HG03064 (cell line): ENCODE data around the gene PTPRN2.
"Not testable (repeated sequence)": the region's sequence is repeated elsewhere in the genome, so short reads cannot be mapped to it uniquely, and the experiment has no call there.

Experiments used
- ATAC-seq: cut with Tn5 transposase; IDR thresholded peaks from one replicate; pipeline ENCODE4 v1.9.1; 2021; ENCODE audit warnings: low read depth; ENCODE audit not compliant: unreplicated experiment

The PTPRN2 gene

DNA sequence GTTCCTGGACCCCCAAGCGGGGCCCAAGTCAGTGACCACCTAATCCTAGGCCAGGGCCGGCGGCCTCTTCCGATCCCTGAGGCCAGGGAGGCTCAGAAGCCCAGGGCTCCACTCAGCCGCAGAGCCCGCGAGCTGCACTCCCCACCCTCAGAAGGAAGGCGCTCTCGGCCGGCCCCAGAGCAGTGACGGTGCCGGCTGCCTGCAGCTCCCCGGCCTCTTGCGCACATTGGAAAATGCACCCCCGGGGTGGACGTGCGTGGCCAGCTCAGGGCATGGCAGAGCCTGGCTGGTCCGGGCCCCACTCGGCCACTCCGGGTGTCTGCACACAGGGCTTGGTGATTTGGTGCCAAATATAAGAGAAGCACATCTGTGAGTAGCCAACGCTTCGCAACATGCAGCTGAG is 269.1 kb downstream of the PTPRN2 start:
- no peak for ATAC-seq

DNA sequence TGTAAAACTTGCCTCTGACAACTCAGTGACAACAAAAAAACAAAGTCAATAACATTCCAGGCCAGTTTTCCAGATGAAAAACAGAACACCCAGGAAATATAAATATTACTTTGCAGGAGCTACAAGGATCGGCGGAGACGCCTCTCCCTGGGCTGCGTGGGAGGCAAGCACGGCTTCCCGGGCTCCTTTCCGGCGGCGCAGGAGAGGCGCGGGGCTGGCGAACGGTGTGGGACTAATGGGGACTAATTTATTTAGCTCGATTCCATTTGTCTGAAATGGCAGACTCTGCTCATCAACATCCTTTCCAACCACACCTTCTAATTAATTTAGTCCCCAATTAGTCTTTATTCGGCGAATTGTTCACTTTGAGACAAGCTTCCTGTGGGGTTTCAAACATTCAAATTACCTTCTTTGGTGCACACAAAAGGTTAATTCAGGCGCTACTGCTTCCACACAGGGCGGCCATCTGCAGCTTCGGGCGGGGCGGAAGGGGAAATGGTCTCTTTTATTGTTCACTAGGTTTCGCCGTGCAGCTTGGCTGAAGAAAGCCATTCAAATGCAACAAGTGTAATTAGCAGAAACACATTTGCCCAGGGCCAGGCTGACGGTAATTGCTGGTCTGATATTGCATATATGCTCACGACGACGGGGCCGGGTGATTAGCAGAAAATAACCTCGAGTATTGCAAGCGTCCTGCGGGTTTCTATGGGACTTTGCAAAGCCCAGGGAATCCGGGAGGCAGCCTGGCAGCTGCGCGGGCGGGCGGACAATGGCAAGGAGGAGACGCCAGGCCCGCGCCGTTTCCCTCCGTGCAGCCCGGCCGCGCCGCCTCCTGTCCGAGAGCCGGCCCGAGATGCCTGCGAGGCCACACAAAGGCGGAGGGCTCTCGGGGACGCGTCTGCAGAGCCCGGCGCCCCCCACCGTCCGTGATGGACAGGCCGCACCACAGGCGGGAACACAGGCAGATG is 270.1 kb downstream of the PTPRN2 start:
- no peak for ATAC-seq

DNA sequence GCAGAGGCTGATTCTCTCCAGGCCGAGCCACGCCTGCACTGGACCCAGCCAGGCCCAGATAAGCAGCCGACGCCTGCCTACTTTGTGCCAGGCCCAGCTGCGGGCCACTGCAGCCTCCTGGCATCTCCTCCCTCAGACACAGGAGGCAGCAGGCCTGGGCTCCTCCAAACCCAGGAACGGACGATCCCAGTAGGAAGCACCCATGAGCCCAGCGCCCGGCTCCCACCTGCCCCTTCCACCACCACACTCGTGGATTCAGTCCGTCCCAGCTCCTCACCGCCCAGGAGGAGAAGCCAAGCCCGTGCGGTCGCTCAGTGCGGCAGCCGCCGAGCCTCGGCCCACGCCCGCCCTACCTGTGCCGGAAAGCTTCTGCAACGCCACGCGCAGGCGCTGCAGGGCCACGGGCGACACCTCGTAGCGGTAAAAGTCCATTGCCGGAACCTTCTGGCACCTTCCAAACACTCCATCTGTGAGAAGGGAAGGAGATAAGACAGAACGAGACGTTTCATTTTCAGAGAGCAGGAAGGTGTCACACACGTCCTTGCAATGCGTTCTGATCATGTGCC is 271.1 kb downstream of the PTPRN2 start:
- no peak for ATAC-seq

DNA sequence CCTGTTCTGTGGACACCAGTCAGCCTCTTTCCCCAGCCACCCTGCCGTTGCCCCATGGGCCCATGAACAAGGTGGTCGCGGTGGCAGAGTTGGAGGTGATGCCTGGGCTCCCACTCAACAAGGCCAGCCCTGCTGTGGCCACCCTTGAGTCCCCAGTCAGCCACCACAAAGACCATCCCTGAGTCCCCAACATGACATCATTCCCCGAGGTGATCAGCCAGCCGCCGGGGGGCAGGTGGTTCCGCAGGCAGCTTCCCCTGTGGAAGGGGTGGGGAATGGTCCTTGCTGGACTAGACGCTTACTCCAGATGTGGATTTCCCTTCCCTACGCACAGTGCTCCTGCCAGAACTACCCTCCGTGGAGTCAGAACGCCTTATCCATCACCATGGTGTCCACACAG is 271.7 kb downstream of the PTPRN2 start:
- no peak for ATAC-seq

DNA sequence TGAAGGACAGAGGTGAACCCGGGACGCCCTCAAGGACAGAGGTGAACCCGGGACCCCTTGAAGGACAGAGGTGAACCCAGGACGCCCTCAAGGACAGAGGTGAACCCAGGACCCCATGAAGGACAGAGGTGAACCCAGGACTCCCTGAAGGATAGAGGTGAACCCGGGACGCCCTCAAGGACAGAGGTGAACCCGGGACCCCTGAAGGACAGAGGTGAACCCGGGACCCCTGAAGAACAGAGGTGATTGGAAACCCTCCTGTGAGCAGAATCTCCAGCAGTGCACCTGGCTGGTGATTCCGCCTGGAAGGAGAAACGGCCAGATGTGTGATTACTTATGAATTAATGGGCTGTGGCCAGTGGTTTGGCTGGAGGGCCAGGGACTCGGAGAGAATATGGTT is 272.3 kb downstream of the PTPRN2 start:
- no peak for ATAC-seq

DNA sequence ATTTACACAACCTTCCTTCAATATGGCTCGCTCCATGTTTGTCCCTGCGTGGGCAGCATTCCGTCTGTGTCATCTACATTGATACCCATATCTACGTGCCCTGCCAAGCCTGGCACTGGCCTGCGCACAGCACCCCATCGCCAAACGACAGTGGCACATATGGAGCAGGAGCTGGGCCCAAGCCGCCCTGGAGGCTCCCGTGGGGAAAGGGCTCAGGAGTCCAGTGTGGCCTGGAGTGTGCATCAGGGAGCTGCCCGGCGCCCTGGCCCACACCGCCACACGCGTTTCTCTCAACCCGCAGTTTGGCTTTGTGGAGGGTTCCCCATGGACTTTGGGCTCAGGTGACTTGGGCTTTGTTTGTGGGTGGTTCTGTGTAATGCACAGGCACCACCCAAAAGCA is 273.2 kb downstream of the PTPRN2 start:
- ATAC-seq = no peak

DNA sequence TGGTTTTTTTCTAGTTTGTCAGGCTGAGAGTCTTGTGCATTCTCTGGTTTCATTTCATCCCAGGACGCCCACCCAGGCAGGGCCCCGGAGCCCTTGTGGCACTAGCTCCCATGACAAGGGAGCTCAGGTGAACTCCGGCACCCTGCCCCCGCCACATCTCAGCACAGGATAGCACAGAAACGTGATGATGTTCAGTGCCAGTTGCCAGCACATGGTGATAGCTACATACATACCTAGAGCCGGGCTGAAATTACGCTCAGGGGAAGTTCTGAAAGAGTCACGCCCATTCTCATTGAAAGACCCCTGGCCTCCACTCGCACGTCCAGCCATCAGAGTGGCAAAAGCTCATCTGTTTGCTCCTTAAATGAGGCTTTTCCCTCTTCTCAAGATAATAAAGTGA is 273.7 kb downstream of the PTPRN2 start:
- no peak for ATAC-seq

DNA sequence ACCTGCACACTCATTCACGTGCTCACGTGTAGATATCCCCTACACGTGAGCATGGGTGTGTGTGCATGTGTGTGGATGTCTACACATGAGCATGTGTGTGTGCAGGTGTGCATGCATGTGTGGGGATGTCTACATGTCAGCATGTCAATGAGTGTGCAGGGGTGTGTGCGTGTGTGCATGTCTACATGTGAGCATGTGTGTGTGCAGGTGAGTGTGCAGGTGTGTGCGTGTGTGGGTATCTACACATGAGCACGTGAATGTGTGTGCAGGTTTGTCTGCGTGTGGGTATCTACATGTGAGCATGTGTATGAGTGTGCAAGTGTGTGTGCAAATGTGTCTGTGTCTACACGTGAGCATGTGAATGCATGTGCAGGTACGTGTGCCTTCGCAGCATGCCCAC is 274.8 kb downstream of the PTPRN2 start:
- no peak for ATAC-seq

DNA sequence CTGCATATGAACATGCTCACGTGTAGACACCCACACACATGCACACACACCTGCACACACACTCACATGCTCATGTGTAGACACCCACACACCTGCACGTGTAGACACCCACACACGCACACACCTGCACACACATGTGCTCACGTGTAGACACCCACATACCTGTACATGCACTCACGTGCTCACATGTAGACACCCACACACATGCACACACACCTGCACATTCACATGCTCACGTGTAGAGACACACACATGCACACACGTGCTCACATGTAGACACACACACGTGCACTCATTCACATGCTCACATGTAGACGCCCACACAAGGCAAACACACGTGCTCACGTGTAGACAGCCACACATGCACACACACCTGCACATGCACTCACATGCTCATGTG is 275.8 kb downstream of the PTPRN2 start:
- ATAC-seq = no peak

DNA sequence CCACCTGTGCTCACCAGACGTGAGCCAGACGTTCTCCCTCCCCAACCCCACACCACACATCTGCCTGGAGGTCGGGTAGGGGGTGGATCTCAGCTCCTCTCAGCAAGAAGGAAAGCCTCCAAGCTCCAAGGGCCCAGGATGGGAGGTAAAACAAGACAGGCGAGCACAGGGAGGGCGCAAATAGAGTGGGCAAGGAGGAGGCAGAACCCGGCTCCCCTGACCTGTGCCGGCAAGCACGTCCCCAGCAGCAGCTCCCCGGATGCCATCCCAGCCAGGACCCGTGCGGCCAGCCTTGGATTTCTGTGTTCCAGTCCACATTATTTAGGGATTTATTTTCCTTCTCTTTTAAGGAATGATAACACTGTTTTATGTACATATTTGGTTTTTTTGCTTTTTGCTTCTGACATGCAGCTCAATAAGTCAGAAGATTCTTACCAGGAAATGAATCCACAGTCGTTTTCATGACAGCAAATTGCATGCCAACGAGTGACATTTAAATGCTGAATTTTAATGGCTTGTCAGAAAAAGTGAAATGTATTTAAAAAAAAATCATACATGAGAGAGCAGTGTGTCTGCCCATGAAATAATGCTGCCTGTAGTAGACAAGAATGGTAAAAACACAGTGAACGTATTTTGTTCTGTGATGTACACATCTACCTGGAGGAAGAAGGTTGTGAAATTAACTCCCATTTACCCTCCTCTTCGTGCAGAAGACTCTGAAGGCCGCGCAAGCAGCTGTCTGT is 276.5 kb downstream of the PTPRN2 start:
- ATAC-seq = no peak

DNA sequence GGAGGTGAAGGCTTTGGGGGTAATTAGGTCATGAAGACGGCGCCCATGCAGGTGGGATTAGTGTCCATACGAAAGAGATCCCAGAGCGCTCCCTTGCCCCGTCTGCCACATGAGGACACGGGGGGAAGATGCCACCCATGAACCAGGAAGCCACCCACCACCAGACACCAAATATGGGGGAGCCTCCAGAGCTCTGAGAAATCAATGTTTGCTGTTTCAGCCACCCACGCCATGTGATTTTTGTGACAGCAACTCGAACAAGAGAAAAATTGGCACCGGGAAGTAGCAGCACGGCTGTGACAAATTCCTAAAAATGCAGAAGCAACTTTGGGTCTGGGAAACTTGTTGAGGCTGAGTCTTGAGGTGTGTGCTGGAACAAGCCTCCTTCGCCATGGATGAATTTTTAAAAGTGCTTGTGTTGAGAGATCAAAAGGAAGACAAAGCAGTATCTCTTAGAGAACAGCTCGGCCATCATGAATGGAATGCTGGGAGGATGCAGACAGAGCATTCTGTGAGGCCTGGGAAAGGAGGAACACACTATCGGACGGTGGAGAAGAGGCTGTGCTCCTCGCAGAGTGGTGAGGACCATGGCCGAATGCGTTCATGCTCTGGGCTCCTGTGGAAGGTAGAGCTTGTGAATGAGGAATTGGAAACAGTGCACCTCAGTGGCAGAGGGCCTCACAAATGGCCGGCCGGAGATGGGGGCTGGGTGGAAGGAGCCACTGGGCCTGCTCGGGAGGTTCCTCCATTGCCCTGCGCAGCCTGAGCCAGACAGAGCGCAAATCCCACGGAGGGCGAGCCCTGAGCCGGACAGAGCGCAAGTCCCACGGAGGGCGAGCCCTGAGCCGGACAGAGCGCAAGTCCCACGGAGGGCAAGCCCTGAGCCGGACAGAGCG is 277.5 kb downstream of the PTPRN2 start:
- no peak for ATAC-seq

DNA sequence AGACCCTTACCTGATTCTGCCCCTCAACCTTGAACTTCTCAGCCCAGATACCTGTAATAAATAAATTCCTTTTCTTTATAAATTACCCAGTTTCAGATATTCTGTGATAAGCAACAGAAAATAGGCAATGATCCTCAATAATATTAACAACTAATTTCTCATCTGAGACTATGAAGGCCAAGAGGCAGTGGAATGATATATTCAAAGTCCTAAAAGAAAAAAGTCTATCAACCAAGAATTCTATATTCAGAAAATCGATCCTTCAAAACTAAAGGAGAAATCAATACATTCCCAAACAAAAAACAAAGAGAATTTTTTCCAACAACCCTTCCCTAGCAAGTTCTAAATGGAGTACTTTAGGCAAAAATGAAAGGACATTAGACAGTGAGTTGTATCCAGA is 279.6 kb downstream of the PTPRN2 start:
- no peak for ATAC-seq

DNA sequence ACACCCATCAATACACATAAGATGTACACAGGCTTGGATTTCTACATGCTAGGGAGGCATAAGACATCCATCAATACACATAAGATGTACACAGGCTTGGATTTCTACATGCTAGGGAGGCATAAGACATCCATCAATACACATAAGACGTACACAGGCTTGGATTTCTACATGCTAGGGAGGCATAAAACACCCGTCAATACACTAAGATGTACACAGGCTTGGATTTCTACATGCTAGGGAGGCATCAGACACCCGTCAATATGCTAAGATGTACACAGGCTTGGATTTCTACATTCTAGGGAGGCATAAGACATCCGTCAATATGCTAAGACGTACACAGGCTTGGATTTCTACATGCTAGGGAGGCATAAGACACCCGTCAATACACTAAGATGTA is 283.6 kb downstream of the PTPRN2 start:
- not testable (repeated sequence) for ATAC-seq

DNA sequence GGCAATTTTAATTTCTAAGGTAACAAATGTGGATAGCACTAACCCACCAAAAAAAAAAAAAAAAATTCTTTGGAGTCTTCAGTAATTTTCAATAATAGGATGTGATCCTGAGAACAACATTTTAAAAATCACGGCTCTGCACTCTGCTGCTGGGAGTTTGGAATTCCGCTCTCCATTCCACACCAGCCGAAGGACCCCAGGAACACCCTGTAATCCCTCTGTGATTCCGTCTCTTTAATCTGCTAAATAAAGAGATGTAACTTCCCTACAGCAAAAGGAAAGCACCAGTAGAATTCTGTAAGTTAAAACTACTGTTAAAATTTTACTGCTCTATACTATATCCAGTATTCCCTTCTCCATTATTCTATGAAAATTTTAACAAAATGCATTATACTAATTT is 284.5 kb downstream of the PTPRN2 start:
- ATAC-seq = no peak

DNA sequence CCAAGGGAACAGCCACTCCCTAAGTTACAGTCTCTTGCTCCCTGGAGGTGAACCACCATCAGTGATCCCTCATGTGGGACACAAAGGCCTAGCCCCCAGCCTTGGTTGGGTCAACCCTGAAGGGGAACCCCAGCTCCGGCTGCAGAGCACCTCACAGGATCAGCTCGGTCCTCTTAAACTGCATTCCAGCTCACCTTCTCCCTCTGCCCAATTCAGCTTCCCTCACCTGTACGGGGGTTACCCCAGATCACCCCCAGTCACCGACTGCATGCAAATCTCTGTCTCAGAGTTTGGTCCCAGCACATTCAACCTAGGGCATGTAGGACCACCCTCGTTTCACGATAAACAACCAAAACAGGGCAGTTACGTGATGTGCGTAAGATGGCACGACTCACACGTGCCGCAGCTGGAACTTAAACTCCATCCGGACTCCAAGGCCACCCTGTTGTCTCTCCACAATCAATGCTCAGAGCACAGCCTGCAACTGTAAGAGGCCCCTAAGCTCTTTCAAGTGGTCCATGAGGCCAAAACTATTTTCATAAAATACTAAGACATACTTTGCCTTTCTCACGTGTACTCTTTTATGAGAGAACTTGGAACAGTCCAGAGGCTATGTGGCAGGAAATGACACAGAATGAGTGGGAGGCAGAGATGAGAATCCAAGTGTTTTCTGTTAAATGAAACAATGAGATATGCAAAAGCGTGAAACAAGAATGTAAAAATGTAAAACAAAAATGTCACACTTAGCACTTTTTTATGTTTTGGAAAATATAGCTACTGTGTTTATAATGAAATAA is 285.2 kb downstream of the PTPRN2 start:
- no peak for ATAC-seq

DNA sequence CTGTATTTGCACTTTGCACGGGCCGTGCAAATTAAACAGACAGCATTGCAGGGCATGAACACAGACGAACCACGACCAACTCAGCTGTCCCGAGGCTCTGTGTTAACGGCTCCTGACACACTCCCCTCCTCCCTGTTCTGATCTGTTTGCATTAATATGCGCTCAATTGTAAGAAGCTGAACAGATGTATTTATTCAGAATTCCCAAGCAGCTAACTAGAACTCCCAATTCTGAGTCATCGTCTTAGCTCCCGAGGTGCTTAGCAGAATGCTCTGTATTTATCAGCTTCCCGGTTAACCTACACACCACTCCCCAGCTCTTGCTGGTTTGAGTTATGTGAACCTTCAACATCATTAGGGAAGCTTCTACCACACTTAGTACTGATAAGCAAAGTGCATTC is 286.4 kb downstream of the PTPRN2 start:
- ATAC-seq = no peak

DNA sequence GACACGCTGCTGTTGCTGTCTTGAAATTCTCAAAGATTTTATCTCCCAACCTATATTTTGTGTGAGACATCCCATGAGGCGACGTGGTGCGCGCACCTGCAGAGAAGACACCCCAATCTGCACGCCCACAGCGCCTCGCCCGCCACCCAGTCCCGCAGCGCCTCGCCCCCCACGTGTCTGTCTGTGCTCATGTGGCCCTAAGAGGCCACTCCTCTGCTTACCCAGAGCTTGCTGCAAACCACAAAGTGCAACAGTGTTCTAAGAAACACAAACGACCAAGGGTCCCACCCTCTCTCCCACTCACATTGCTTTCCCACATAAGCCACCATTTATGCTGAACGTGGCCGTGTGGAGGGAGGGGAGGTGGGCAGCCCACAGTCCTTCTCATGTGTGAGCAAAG is 287.2 kb downstream of the PTPRN2 start:
- ATAC-seq = no peak

DNA sequence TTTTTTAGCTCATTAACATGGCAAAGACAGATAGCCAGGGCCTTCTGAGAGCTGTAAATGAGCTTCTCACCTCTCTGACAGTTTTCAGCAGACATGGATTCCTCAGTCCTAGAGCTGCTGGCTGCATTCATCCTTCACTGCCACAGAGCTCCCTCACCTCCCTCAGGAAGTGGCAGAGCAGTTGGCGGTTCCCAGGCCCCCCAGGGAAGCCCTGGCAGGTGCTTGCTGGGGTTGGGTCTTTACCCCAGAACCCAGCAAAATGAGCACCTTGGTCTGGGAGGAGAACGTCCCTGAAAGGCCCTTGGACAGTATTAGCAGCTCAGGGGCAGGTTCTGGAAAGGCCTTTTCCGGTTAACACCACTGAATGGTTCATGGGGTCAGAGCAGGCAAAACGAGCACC is 288.0 kb downstream of the PTPRN2 start:
- ATAC-seq = no peak

DNA sequence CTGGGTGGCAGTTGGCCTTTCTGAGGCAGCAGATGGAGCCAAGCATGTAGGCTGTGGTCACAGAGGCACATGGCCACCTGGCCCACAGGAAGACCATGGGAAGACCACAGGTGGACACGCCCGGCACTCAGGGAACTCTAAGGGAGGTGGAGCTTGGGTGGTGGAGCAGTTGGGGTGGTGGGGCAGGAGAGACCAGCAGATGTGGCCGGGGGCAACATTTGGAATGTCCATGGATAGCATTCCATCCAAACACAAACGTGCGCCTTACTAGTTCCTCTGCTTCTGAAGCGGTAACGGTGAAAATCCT is 290.9 kb downstream of the PTPRN2 start:
- ATAC-seq = no peak
